HepG2 (cell line): ENCODE data around the gene UBR3. TPM values are rescaled to one million over a fixed set of nuclear protein-coding genes. Genes with fewer than 3 reads are reported as not detected.

ENCODE experiments used
- CBX1 ChIP-seq: IDR thresholded peaks from one replicate; pipeline ENCODE4 v1.6.1; 2016; ENCODE audit warnings: antibody characterized with exemption, low read depth
- DMAP1 ChIP-seq: IDR thresholded peaks from 2 replicates; pipeline ENCODE4 v1.6.1; 2016
- HNRNPL ChIP-seq: fragments of 200-400 bp; formaldehyde crosslinking; IDR thresholded peaks from 2 replicates; pipeline ENCODE4 v1.6.1; 2017; ENCODE audit warnings: mild to moderate bottlenecking, low read depth, low read length
- MED8 ChIP-seq: sonication (generic); formaldehyde crosslinking; IDR thresholded peaks from 2 replicates; pipeline ENCODE4 v1.8.1; 2023; ENCODE audit warnings: mild to moderate bottlenecking, missing genetic modification reagents; ENCODE audit not compliant: insufficient replicate concordance
- PPARG ChIP-seq: conservative IDR thresholded peaks from 2 replicates; pipeline ENCODE4 v1.6.1; 2016; ENCODE audit warnings: missing biosample characterization, missing genetic modification reagents
- THYN1 ChIP-seq: sonication (generic); formaldehyde crosslinking; IDR thresholded peaks from 2 replicates; pipeline ENCODE4 v1.8.1; 2023; ENCODE audit warnings: low read depth, mild to moderate bottlenecking, moderate library complexity, missing genetic modification reagents, borderline replicate concordance
- ZNF296 ChIP-seq: sonication (generic); formaldehyde crosslinking; conservative IDR thresholded peaks from 2 replicates; pipeline ENCODE4 v1.5.0; 2020; ENCODE audit warnings: mild to moderate bottlenecking, missing genetic modification reagents
- ZNF484 ChIP-seq: sonication (generic); formaldehyde crosslinking; IDR thresholded peaks from 2 replicates; pipeline ENCODE4 v1.5.1; 2020; ENCODE audit warnings: mild to moderate bottlenecking, low read depth, missing genetic modification reagents, borderline replicate concordance
- ZNF510 ChIP-seq: sonication (generic); formaldehyde crosslinking; IDR thresholded peaks from 2 replicates; pipeline ENCODE4 v1.4.0; 2020; ENCODE audit warnings: low read depth, mild to moderate bottlenecking, missing genetic modification reagents
- ZNF629 ChIP-seq: sonication (generic); formaldehyde crosslinking; conservative IDR thresholded peaks from 2 replicates; pipeline ENCODE4 v1.5.0; 2020; ENCODE audit warnings: missing genetic modification reagents
- ZNF83 ChIP-seq: sonication (generic); formaldehyde crosslinking; IDR thresholded peaks from 2 replicates; pipeline ENCODE4 v1.4.0; 2020; ENCODE audit warnings: missing genetic modification reagents, mild to moderate bottlenecking, borderline replicate concordance
- polyA plus RNA-seq, 8 experiments: library from polyadenylated mRNA; depleted of rRNA in 3 of 8; stranded (reverse) in 7 of 8; unstranded in 1 of 8; fragments of >200 nt; fragmentation: Illumina TruSeq in 4 of 8; extraction: Trizol in 4 of 8; gene quantifications; 2 replicates each; pipeline versions ENCODE4 v1.2.1 to v1.2.3, GENCODE V29; 2011 to 2016; ENCODE audit warnings: low read depth in 4 of 8, missing spikeins in 1 of 8, mixed read lengths in 1 of 8; ENCODE audit not compliant: insufficient read depth in 1 of 8
- total RNA-seq, 5 experiments: library from RNA; depleted of rRNA; stranded (reverse); fragments of >200 nt; fragmentation: Illumina TruSeq; extraction: Trizol; gene quantifications; 2 replicates each; pipeline ENCODE4 v1.2.3, GENCODE V29; 2016; ENCODE audit warnings: low read depth in 1 of 5
- TF ChIP-seq, protein P1 (sequence below): IDR thresholded peaks from 2 replicates; pipeline ENCODE4 v1.6.1; 2016; ENCODE audit warnings: low read depth
- TF ChIP-seq, protein P2 (sequence below): sonication (generic); formaldehyde crosslinking; IDR thresholded peaks from 2 replicates; pipeline ENCODE4 v1.4.0; 2020; ENCODE audit warnings: missing genetic modification reagents, mild to moderate bottlenecking, borderline replicate concordance
- TF ChIP-seq, protein P3 (sequence below): sonication (generic); formaldehyde crosslinking; IDR thresholded peaks from 2 replicates; pipeline ENCODE4 v1.5.1; 2020; ENCODE audit warnings: missing genetic modification reagents, mild to moderate bottlenecking, borderline replicate concordance
- TF ChIP-seq, protein P4 (sequence below): sonication (generic); formaldehyde crosslinking; IDR thresholded peaks from 2 replicates; pipeline ENCODE4 v1.8.1; 2022; ENCODE audit warnings: low read depth, mild to moderate bottlenecking, missing genetic modification reagents
- TF ChIP-seq, protein P5 (sequence below): sonication (generic); formaldehyde crosslinking; IDR thresholded peaks from 2 replicates; pipeline ENCODE4 v1.4.0; 2020; ENCODE audit warnings: mild to moderate bottlenecking, missing genetic modification reagents
- TF ChIP-seq, protein P6 (sequence below): sonication (generic); formaldehyde crosslinking; IDR thresholded peaks from 2 replicates; pipeline ENCODE4 v1.5.0; 2020; ENCODE audit warnings: missing genetic modification reagents, mild to moderate bottlenecking, borderline replicate concordance

UBR3 gene
- total and polyA plus RNA-seq, 2 of the 13 experiments (the other 11 are each of a cell fraction or from before 2014, with no cell fraction given), result 15.1 to 28.0 TPM

DNA sequence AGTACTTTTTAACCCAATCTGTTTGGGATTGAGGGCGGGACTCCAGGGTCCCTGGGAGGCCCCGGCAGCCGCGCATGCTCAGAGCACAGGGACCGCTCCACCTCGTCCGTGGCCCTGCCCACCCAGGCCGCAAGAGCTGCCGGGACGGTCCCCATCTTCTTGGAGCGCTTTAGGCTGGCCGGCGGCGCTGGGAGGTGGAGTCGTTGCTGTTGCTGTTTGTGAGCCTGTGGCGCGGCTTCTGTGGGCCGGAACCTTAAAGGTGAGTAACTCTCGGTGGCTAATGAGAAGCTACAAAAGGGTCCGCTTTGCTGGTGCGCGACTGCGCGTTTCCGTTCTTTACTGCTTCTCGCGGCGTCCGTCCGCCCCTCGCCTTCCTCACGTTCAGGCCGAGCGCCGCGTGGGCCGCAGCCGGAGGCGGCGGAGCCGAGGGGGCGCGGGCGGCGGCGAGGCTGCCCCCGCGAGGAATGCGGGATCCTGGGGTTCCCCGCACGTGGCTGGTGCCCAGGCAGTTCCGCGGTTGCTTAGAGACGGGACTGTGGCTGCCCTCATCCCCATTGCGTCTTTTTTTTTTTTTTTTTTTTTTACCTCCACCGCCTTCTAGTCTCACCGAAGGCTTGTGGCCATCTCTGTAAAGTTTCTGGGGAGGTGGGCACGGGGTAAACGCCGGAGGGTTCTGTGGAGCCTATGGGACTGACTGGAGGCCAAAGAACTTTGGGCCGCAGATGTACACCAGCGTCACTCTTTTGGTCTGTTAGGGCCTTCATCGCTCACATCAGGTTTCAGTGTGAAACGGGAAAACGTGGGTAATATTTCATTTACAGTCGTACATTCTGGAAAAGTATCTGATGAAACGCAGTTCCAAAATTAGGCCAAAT lies 28.3 kb upstream of the UBR3 start, which contains the start of gene SSB (continued):
- TF ChIP-seq, protein P1, sequence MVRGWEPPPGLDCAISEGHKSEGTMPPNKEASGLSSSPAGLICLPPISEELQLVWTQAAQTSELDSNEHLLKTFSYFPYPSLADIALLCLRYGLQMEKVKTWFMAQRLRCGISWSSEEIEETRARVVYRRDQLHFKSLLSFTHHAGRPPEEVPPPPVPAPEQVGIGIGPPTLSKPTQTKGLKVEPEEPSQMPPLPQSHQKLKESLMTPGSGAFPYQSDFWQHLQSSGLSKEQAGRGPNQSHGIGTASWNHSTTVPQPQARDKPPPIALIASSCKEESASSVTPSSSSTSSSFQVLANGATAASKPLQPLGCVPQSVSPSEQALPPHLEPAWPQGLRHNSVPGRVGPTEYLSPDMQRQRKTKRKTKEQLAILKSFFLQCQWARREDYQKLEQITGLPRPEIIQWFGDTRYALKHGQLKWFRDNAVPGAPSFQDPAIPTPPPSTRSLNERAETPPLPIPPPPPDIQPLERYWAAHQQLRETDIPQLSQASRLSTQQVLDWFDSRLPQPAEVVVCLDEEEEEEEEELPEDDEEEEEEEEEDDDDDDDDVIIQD, result peak; percentile 77
- 0 out of 2 replicates have a peak, but pooled peaks have one; percentile 14 for TF ChIP-seq ZNF629 (CRISPR knock-in tag)
- TF ChIP-seq ZNF83 (CRISPR knock-in tag), result no peak
- peak; percentile 66 for TF ChIP-seq PPARG (CRISPR knock-in tag)
- TF ChIP-seq, protein P2, sequence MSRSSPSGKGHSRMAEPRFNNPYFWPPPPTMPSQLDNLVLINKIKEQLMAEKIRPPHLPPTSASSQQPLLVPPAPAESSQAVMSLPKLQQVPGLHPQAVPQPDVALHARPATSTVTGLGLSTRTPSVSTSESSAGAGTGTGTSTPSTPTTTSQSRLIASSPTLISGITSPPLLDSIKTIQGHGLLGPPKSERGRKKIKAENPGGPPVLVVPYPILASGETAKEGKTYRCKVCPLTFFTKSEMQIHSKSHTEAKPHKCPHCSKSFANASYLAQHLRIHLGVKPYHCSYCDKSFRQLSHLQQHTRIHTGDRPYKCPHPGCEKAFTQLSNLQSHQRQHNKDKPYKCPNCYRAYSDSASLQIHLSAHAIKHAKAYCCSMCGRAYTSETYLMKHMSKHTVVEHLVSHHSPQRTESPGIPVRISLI (CRISPR knock-in tag), result peak; percentile 41; the same call in 1 of the 2 replicates
- no peak for TF ChIP-seq CBX1
- TF ChIP-seq THYN1 (CRISPR knock-in tag), result no peak
- peak; percentile 63 for TF ChIP-seq MED8 (CRISPR knock-in tag)
- TF ChIP-seq, protein P3, sequence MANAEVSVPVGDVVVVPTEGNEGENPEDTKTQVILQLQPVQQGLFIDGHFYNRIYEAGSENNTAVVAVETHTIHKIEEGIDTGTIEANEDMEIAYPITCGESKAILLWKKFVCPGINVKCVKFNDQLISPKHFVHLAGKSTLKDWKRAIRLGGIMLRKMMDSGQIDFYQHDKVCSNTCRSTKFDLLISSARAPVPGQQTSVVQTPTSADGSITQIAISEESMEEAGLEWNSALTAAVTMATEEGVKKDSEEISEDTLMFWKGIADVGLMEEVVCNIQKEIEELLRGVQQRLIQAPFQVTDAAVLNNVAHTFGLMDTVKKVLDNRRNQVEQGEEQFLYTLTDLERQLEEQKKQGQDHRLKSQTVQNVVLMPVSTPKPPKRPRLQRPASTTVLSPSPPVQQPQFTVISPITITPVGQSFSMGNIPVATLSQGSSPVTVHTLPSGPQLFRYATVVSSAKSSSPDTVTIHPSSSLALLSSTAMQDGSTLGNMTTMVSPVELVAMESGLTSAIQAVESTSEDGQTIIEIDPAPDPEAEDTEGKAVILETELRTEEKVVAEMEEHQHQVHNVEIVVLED (CRISPR knock-in tag), result peak; percentile 36; the same call in 1 of the 2 replicates
- TF ChIP-seq, protein P4, sequence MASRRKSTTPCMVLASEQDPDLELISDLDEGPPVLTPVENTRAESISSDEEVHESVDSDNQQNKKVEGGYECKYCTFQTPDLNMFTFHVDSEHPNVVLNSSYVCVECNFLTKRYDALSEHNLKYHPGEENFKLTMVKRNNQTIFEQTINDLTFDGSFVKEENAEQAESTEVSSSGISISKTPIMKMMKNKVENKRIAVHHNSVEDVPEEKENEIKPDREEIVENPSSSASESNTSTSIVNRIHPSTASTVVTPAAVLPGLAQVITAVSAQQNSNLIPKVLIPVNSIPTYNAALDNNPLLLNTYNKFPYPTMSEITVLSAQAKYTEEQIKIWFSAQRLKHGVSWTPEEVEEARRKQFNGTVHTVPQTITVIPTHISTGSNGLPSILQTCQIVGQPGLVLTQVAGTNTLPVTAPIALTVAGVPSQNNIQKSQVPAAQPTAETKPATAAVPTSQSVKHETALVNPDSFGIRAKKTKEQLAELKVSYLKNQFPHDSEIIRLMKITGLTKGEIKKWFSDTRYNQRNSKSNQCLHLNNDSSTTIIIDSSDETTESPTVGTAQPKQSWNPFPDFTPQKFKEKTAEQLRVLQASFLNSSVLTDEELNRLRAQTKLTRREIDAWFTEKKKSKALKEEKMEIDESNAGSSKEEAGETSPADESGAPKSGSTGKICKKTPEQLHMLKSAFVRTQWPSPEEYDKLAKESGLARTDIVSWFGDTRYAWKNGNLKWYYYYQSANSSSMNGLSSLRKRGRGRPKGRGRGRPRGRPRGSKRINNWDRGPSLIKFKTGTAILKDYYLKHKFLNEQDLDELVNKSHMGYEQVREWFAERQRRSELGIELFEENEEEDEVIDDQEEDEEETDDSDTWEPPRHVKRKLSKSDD (CRISPR knock-in tag), result no peak; the same call in 1 of the 2 replicates
- TF ChIP-seq ZNF510 (CRISPR knock-in tag), result 0 out of 2 replicates have a peak, but pooled peaks have one; percentile 70
- TF ChIP-seq ZNF296 (CRISPR knock-in tag), result no peak
- TF ChIP-seq, protein P5, sequence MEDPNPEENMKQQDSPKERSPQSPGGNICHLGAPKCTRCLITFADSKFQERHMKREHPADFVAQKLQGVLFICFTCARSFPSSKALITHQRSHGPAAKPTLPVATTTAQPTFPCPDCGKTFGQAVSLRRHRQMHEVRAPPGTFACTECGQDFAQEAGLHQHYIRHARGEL (CRISPR knock-in tag), result no peak
- no peak for TF ChIP-seq HNRNPL
- peak; percentile 91 for TF ChIP-seq DMAP1
- TF ChIP-seq, protein P6, sequence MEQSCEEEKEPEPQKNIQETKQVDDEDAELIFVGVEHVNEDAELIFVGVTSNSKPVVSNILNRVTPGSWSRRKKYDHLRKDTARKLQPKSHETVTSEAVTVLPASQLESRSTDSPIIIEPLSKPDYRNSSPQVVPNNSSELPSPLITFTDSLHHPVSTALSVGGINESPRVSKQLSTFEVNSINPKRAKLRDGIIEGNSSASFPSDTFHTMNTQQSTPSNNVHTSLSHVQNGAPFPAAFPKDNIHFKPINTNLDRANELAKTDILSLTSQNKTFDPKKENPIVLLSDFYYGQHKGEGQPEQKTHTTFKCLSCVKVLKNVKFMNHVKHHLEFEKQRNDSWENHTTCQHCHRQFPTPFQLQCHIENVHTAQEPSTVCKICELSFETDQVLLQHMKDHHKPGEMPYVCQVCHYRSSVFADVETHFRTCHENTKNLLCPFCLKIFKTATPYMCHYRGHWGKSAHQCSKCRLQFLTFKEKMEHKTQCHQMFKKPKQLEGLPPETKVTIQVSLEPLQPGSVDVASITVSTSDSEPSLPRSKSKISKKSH (CRISPR knock-in tag), result no peak; the same call in 1 of the 2 replicates
- TF ChIP-seq ZNF484 (CRISPR knock-in tag), result no peak
